CD4-positive, alpha-beta T cell (primary cell): Measurements from ENCODE around the gene MYO1D. TPM values are rescaled to one million over a fixed set of nuclear protein-coding genes. Genes with fewer than 3 reads are reported as not detected.

ENCODE experiments used
- ATAC-seq: fragments of 200-7000 bp; cut with Tn5 transposase; one replicate; pipeline ENCODE4 v1.10.0; 2022; ENCODE audit warnings: mild to moderate bottlenecking; ENCODE audit not compliant: poor library complexity
- CTCF ChIA-PET: fragments of 350-600 bp; sonication (Branson Sonifier 250); formaldehyde crosslinking; loops from one replicate; lab custom pipeline; 2021; ENCODE audit warnings: antibody characterized with exemption, inconsistent platforms; lab: Charles Lee
- POLR2A ChIA-PET: fragments of 350-600 bp; sonication (Branson Sonifier 250); formaldehyde crosslinking; loops from one replicate; lab custom pipeline; 2021; ENCODE audit warnings: antibody characterized with exemption, inconsistent platforms; lab: Charles Lee
- DNase-seq, 14 experiments: peaks; one replicate each; pipeline ENCODE4 v3.0.0-alpha.2; 2013 to 2020; ENCODE audit warnings: mixed read lengths in 2 of 14
- H3K27ac ChIP-seq, 2 donors: one replicate each; pipeline versions ENCODE4 v1.5.1 to v1.7.0; 2013; ENCODE audit warnings: low read length in 2 of 2, low read depth in 1 of 2, mild to moderate bottlenecking in 1 of 2
- H3K27me3 ChIP-seq, 2 experiments: 1 replicate in 1 of 2; 2 replicates in 1 of 2; pipeline versions ENCODE4 v1.6.1 to v1.7.0; 2013; ENCODE audit warnings: low read length in 2 of 2, control low read depth in 1 of 2, mild to moderate bottlenecking in 1 of 2, moderate library complexity in 1 of 2; ENCODE audit not compliant: insufficient read depth in 2 of 2, control insufficient read depth in 1 of 2
- H3K36me3 ChIP-seq: one replicate; pipeline ENCODE4 v1.6.1; 2013; ENCODE audit warnings: low read length, control low read depth; ENCODE audit not compliant: insufficient read depth
- H3K4me1 ChIP-seq: one replicate; pipeline ENCODE4 v1.6.1; 2013; ENCODE audit warnings: low read length, control low read depth; ENCODE audit not compliant: insufficient read depth
- H3K4me3 ChIP-seq: one replicate; pipeline ENCODE4 v1.5.1; 2013; ENCODE audit warnings: mild to moderate bottlenecking, low read length, moderate library complexity
- H3K9me3 ChIP-seq, 2 experiments: 1 replicate in 1 of 2; 2 replicates in 1 of 2; pipeline versions ENCODE4 v1.6.1 to v1.7.0; 2013; ENCODE audit warnings: low read length in 2 of 2, mild to moderate bottlenecking in 2 of 2, control low read depth in 1 of 2, moderate library complexity in 1 of 2; ENCODE audit not compliant: control insufficient read depth in 1 of 2, insufficient read depth in 1 of 2
- H3K27ac Mint-ChIP-seq: one replicate; pipeline ENCODE4 v1.8.0; 2020; ENCODE audit warnings: mixed read lengths
- H3K27me3 Mint-ChIP-seq: one replicate; pipeline ENCODE4 v1.8.0; 2021; ENCODE audit warnings: mixed read lengths
- H3K36me3 Mint-ChIP-seq: one replicate; pipeline ENCODE4 v1.8.0; 2021; ENCODE audit warnings: low read depth, mixed read lengths
- H3K4me1 Mint-ChIP-seq: one replicate; pipeline ENCODE4 v1.8.0; 2021; ENCODE audit warnings: low read depth, mixed read lengths
- H3K4me3 Mint-ChIP-seq: one replicate; pipeline ENCODE4 v1.8.0; 2020; ENCODE audit warnings: mild to moderate bottlenecking, mixed read lengths
- H3K9me3 Mint-ChIP-seq: one replicate; pipeline ENCODE4 v1.8.0; 2020; ENCODE audit warnings: mixed read lengths
- intact Hi-C, 2 experiments: fragments of 100-400 bp; cut with DNase I in 1 of 2; cut with micrococcal nuclease in 1 of 2; formaldehyde crosslinking; loops; one replicate each; pipeline versions ENCODE4 v1.15.1 to v1.9.0; 2023 to 2025; cut with DNase I, micrococcal nuclease
- total RNA-seq, 174 experiments: library from RNA in 2 of 174; stranded (reverse) in 2 of 174; gene quantifications; one replicate each; pipeline ENCODE4 v1.2.3 and lab custom pipeline; 2021 to 2026
- TF ChIP-seq, protein P1 (sequence below): fragments of 200-600 bp; IDR thresholded peaks from one replicate; pipeline ENCODE4 v1.8.0; 2022; ENCODE audit warnings: antibody characterized with exemption, mild to moderate bottlenecking

The MYO1D gene
- total RNA-seq, 2 experiments from 2014 or later, result 5.8 to 6.4 TPM

DNA sequence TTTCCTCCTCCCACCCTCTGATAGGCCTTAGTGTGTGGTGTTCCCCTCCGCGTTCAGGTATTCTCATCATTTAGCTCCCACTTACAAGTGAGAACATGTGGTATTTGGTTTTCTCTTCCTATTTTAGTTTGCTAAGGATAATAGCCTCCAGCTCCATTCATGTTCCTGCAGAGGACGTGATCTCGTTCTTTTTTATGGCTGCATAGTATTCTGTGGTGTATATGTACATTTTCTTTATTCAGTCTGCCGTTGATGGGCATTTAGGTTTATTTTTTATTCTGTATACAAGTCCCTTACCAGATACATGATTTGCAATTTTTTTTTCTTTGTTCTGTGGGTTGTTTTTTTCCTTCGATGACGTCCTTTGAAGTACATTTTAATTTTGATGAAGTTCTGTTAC, 409.0 kb downstream of the MYO1D start:
- Mint-ChIP-seq H3K4me3 (no peak overlapping the region), H3K4me1 (peaks cover 8% of the 10 kb centered on the region), H3K9me3 (no peaks in the 10 kb centered on the region), H3K36me3 (peaks cover 86% of the 10 kb centered on the region), H3K27ac (no peak overlapping the region), H3K27me3 (no peaks in the 10 kb centered on the region)
- ATAC-seq (no peak), DNase-seq (no peak)
- Histone ChIP-seq H3K36me3 (peaks cover 73% of the 10 kb centered on the region), H3K27me3 (no peaks in the 10 kb centered on the region), H3K4me3 (no peak overlapping the region), H3K27ac (no peak overlapping the region), H3K4me1 (no peaks in the 10 kb centered on the region), H3K9me3 (no peaks in the 10 kb centered on the region)
- ChIA-PET CTCF (interaction anchor here (1.5 kb wide), 1 partner anchor 55 kb away, joined by 3 read pairs; no protein-coding TSS in a partner anchor), POLR2A (no interaction called here)
- intact Hi-C loops, result no loop called here
- TF ChIP-seq, protein P1, sequence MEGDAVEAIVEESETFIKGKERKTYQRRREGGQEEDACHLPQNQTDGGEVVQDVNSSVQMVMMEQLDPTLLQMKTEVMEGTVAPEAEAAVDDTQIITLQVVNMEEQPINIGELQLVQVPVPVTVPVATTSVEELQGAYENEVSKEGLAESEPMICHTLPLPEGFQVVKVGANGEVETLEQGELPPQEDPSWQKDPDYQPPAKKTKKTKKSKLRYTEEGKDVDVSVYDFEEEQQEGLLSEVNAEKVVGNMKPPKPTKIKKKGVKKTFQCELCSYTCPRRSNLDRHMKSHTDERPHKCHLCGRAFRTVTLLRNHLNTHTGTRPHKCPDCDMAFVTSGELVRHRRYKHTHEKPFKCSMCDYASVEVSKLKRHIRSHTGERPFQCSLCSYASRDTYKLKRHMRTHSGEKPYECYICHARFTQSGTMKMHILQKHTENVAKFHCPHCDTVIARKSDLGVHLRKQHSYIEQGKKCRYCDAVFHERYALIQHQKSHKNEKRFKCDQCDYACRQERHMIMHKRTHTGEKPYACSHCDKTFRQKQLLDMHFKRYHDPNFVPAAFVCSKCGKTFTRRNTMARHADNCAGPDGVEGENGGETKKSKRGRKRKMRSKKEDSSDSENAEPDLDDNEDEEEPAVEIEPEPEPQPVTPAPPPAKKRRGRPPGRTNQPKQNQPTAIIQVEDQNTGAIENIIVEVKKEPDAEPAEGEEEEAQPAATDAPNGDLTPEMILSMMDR, result no peak

DNA sequence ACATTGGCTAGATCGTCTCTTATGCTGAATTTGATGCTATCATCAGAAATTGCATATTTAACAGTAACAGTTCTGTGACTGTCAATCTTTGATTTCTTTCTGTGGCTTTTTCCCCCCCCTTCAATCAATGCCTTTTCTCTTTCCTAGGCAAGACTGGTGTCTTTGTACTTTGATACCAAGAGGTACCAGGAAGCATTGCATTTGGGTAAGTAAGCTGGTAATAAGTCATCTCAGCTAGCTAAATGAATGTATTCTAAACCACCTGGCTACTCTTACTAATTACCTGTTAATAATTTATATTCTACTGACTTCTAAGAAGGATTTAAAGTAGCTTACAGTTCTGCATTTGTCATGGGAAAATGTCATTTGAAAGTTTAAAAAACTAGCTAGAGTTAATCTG, 412.6 kb downstream of the MYO1D start:
- intact Hi-C loops, result no loop called here
- peaks cover 68% of the 10 kb centered on the region for H3K36me3 ChIP-seq
- no peak overlapping the region for H3K27ac ChIP-seq
- TF ChIP-seq, protein P1, result no peak
- no peaks in the 10 kb centered on the region for H3K27me3 ChIP-seq
- Mint-ChIP-seq H3K4me3 (no peak overlapping the region), H3K27ac (no peak overlapping the region), H3K9me3 (no peaks in the 10 kb centered on the region), H3K4me1 (peaks cover 20% of the 10 kb centered on the region), H3K27me3 (no peaks in the 10 kb centered on the region), H3K36me3 (peaks cover 89% of the 10 kb centered on the region)
- DNase-seq (no peak), ATAC-seq (no peak)
- no peaks in the 10 kb centered on the region for H3K9me3 ChIP-seq
- no peaks in the 10 kb centered on the region for H3K4me1 ChIP-seq
- ChIA-PET CTCF (interaction anchor here (3.4 to 5.5 kb wide), 3 partner anchors 19 to 290 kb away, joined by 15 to 37 read pairs (median 28); partner anchors contain the start of gene PSMD11), POLR2A (no interaction called here)
- no peak overlapping the region for H3K4me3 ChIP-seq

DNA sequence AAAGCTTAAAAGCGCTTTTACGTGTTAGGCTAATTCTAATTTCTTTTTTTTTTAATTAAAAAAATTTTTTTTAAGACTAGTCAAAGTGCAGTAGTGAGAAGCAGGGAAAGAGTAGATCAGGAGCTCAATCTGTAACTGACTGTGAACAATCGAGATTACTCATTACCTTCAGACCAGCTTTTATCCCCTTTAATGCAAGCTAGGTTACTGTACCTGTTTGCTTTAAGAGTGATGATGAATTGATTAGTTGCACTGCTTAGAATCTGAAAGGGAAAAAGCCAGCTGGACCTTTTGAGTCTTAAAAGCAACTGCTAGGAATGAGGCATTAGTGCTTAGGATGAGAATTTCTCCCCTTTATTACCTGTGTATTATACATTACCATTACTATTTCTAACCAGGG, 413.6 kb downstream of the MYO1D start:
- Histone ChIP-seq H3K4me3 (no peak overlapping the region), H3K36me3 (peaks cover 66% of the 10 kb centered on the region), H3K27ac (no peak overlapping the region), H3K9me3 (no peaks in the 10 kb centered on the region), H3K27me3 (no peaks in the 10 kb centered on the region), H3K4me1 (no peaks in the 10 kb centered on the region)
- POLR2A ChIA-PET, result no interaction called here
- Mint-ChIP-seq H3K27me3 (no peaks in the 10 kb centered on the region), H3K4me3 (no peak overlapping the region), H3K9me3 (no peaks in the 10 kb centered on the region), H3K36me3 (peaks cover 89% of the 10 kb centered on the region), H3K27ac (no peak overlapping the region), H3K4me1 (peaks cover 24% of the 10 kb centered on the region)
- ATAC-seq, result no peak
- CTCF ChIA-PET, result interaction anchor here (1.3 to 5.5 kb wide), 8 partner anchors 13 to 414 kb away, joined by 4 to 37 read pairs (median 12); partner anchors contain the start of genes MYO1D and PSMD11
- TF ChIP-seq, protein P1, result no peak
- intact Hi-C loops, result loop anchor here in 1 of 2 experiments (2.0 kb wide), 1 partner anchor 19 kb away; no protein-coding TSS in a partner anchor
- DNase-seq, result no peak
